Kidney (tissue), 14 donors: ENCODE data around the gene TSHZ2. TPM values are rescaled to one million over a fixed set of nuclear protein-coding genes. Genes with fewer than 3 reads are reported as not detected.

ENCODE experiments used
- DNase-seq, 5 donors: peaks; one replicate each; pipeline ENCODE4 v3.0.0-alpha.2; 2013 to 2020
- FAIRE-seq: peaks from 2 replicates; lab custom pipeline; 2012; peaks lifted over from hg19 to GRCh38; lab: Jason Lieb, UNC
- H3K27ac ChIP-seq, 2 donors: one replicate each; pipeline ENCODE4 v1.7.0; 2013; ENCODE audit warnings: low read depth in 2 of 2, low read length in 2 of 2, inconsistent platforms in 1 of 2
- H3K27me3 ChIP-seq: one replicate; pipeline ENCODE4 v1.7.1; 2013; ENCODE audit warnings: low read length, inconsistent platforms; ENCODE audit not compliant: control insufficient read depth, insufficient read depth
- H3K36me3 ChIP-seq, 3 donors: one replicate each; pipeline versions ENCODE4 v1.7.0 to v1.7.1; 2013; ENCODE audit warnings: low read length in 3 of 3, control low read depth in 1 of 3, inconsistent platforms in 1 of 3; ENCODE audit not compliant: insufficient read depth in 3 of 3, control insufficient read depth in 2 of 3
- H3K4me1 ChIP-seq, 3 donors: one replicate each; pipeline versions ENCODE4 v1.7.0 to v1.7.1; 2013; ENCODE audit warnings: low read length in 3 of 3, inconsistent platforms in 1 of 3, low read depth in 1 of 3; ENCODE audit not compliant: control insufficient read depth in 2 of 3, insufficient read depth in 2 of 3
- H3K4me3 ChIP-seq, 3 donors: one replicate each; pipeline versions ENCODE4 v1.7.0 to v1.8.1; 2013; ENCODE audit warnings: low read length in 3 of 3, control low read depth in 1 of 3, inconsistent platforms in 1 of 3
- H3K9ac ChIP-seq, 3 donors: one replicate each; pipeline versions ENCODE4 v1.7.0 to v1.7.1; 2013; ENCODE audit warnings: low read length in 3 of 3, control low read depth in 1 of 3, inconsistent platforms in 1 of 3
- H3K9me3 ChIP-seq, 3 donors: one replicate each; pipeline versions ENCODE4 v1.7.0 to v1.7.1; 2013; ENCODE audit warnings: low read length in 3 of 3, control low read depth in 1 of 3, inconsistent platforms in 1 of 3; ENCODE audit not compliant: control insufficient read depth in 2 of 3, insufficient read depth in 1 of 3
- intact Hi-C: fragments of 100-400 bp; cut with DNase I; formaldehyde crosslinking; loops from one replicate; pipeline ENCODE4 v1.11.1; 2022
- polyA plus RNA-seq: library from polyadenylated mRNA; stranded (reverse); fragments of 350-450 nt; fragmentation: Illumina TruSeq; extraction: RNeasy Lipid Tissue Mini Kit (QIAGEN cat#74804); gene quantifications from one replicate; pipeline ENCODE4 v1.2.3, GENCODE V29; 2014; ENCODE audit warnings: low read depth, low replicate concordance; ENCODE audit not compliant: insufficient read depth
- total RNA-seq: library from RNA; stranded (reverse); fragmentation: NEBNext Ultra II Directional; extraction: Animal tissue kit (Norgen Biotek cat#: 25700); gene quantifications from one replicate; pipeline ENCODE4 v1.2.1, GENCODE V29; 2021
- TF ChIP-seq, protein P1 (sequence below): IDR thresholded peaks from 3 replicates; pipeline ENCODE4 v1.5.1; 2012; ENCODE audit warnings: mild to moderate bottlenecking, moderate library complexity, borderline replicate concordance; ENCODE audit not compliant: insufficient read depth; ENCODE audit errors: extremely low read depth
- donor health status: control.
- donor health status: control.
- donor health status: control.
- donor health status: control.
- donor health status: control.
- donor health status: DM: yes; HTN: yes; CAD: no.
- donor health status: Normal renal cell carcinoma (clear cell type).

The TSHZ2 gene
- total and polyA plus RNA-seq, 2 donors from 2014 or later = 0.86 to 15.5 TPM

DNA sequence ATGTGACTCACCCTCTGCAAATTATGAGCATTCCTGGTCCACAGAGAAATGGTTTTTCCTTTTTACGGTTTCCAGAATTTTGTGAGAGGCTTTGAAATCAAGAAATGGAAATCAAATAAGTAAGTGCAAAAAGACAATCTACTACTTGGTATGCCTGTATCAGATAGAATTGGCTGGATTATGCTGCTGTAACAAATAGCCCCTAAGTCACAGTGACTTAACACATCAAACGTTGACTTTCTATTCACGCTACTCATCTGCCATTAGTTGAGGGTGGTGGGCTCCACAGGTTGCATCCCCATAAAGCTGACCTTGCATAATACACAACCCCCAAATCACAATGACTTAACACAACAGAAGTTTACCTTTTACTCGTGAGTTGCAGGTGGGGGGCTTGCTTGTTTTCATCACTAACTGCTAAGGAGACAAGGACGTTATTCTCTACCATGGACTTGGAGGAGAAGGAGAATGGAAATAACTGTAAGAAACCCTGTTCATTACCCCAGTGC, 44.4 kb downstream of the TSHZ2 start:
- FAIRE-seq (no peak), DNase-seq (no peak)
- TF ChIP-seq, protein P1, sequence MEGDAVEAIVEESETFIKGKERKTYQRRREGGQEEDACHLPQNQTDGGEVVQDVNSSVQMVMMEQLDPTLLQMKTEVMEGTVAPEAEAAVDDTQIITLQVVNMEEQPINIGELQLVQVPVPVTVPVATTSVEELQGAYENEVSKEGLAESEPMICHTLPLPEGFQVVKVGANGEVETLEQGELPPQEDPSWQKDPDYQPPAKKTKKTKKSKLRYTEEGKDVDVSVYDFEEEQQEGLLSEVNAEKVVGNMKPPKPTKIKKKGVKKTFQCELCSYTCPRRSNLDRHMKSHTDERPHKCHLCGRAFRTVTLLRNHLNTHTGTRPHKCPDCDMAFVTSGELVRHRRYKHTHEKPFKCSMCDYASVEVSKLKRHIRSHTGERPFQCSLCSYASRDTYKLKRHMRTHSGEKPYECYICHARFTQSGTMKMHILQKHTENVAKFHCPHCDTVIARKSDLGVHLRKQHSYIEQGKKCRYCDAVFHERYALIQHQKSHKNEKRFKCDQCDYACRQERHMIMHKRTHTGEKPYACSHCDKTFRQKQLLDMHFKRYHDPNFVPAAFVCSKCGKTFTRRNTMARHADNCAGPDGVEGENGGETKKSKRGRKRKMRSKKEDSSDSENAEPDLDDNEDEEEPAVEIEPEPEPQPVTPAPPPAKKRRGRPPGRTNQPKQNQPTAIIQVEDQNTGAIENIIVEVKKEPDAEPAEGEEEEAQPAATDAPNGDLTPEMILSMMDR = no peak
- Histone ChIP-seq H3K27me3 (no peaks in the 10 kb centered on the region), H3K4me1 (peaks cover 0 to 2% (median 0%) of the 10 kb centered on the region in 3 donors), H3K9ac (no peak overlapping the region), H3K36me3 (no peaks in the 10 kb centered on the region), H3K27ac (no peak overlapping the region), H3K4me3 (no peak overlapping the region), H3K9me3 (peaks cover 0 to 8% (median 3%) of the 10 kb centered on the region in 3 donors)
- intact Hi-C loops = no loop called here

DNA sequence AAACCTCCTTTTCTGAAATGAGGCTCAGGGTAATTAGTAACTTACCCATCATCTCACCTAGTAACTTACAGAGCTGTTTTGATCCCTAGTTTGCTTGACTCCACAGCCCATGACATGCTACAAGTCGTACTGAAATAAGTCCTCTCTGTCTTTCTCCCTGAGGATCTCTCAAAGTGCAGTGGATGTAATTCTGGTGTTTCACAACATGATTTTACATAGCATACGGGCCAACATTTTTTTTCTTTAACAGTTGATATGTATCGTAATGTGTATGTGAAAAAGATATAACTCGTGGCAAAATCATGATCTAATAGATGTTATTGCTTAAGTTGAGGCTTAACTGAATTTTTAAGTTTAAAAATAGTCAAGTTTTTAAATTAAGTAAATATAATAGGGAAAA, 45.0 kb downstream of the TSHZ2 start:
- Histone ChIP-seq H3K36me3 (no peaks in the 10 kb centered on the region), H3K9me3 (peaks cover 0 to 8% (median 3%) of the 10 kb centered on the region in 3 donors), H3K27me3 (no peaks in the 10 kb centered on the region), H3K4me1 (peaks cover 0 to 2% (median 0%) of the 10 kb centered on the region in 3 donors), H3K4me3 (no peak overlapping the region), H3K27ac (no peak overlapping the region), H3K9ac (no peak overlapping the region)
- TF ChIP-seq, protein P1 = no peak
- DNase-seq (no peak), FAIRE-seq (no peak)
- intact Hi-C loops = no loop called here

DNA sequence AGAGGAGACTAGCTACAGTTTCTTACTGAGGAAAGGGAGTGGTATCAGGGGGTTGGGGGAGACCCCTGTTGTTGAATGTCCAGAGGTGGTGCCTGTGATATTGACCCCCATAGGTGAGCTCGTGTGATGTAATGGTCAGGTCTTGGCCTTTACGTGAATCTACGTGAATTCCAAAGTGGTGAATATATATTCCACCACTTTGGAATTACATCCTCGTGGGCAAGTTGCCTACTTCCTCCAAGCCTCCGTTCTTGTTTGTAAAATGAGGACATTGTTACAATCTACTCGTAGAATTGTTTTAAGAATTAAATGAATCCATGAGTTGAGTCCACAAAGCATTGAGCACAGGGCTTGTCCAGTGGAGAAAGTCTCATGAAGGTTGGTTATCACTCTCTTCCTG, 47.3 kb downstream of the TSHZ2 start:
- H3K27me3 ChIP-seq = no peaks in the 10 kb centered on the region
- H3K27ac ChIP-seq = no peak overlapping the region
- no peak overlapping the region for H3K4me3 ChIP-seq
- no peaks in the 10 kb centered on the region for H3K36me3 ChIP-seq
- intact Hi-C loops = no loop called here
- FAIRE-seq (no peak), DNase-seq (no peak)
- TF ChIP-seq, protein P1 = no peak
- no peaks in the 10 kb centered on the region for H3K9me3 ChIP-seq
- no peak overlapping the region for H3K9ac ChIP-seq
- H3K4me1 ChIP-seq = peaks cover 0 to 2% (median 0%) of the 10 kb centered on the region in 3 donors

- Histone ChIP-seq H3K9me3 (no peaks in the 10 kb centered on the region), H3K27ac (no peak overlapping the region), H3K4me1 (peaks cover 0 to 2% (median 0%) of the 10 kb centered on the region in 3 donors), H3K27me3 (no peaks in the 10 kb centered on the region), H3K36me3 (no peaks in the 10 kb centered on the region), H3K4me3 (no peak overlapping the region), H3K9ac (no peak overlapping the region)
- FAIRE-seq = no peak
- TF ChIP-seq, protein P1 = no peak
- intact Hi-C loops = no loop called here
- DNase-seq = no peak
Measured at GRCh38 chr20:53020376-53020775, 48.2 kb downstream of the TSHZ2 start.
